ENCODE measurements around the gene STX16. TPM values are rescaled to one million over a fixed set of nuclear protein-coding genes. Genes with fewer than 3 reads are reported as not detected.

STX16 gene
- total RNA-seq, 1 experiment from 2014 or later = 89.1 TPM

DNA sequence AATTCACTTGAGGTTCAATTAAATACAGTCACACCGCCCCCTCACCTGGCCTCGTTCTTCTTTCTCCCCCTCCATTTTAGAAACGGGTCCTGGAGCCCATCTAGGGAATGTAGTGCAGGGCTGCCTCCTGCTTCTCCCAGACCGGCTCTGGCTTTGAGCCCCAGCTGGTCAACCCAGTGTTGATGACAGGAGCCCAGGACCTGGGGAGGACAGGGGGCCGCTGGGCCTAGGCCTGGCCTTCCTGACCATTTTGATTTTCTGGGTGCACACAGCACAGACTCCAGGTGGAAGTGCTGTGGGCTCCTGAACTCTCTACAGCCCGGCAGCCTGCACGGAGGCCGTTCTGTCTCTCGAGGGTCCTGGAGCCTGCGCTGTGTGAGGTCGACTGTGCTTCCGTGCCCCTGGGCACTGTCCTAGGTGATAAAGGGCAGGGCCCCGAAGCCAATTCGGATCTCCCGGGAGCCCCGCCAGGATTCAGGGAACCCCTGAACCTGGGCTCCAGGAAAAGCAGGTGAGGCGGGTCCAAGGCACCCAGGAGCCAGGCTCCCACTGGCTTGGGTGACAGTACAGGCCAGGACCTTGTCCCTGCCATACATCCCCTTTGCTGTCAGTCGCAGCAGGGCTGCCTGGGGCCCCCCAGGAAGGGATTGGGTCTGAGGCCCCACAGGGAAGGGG lies 64.9 kb downstream of the STX16 start:
- TF ChIP-seq RORB (CRISPR knock-in tag; IDR thresholded peaks at IDR 0.05) (no peak), CDX4 (CRISPR knock-in tag; IDR thresholded peaks at IDR 0.05; ENCODE audit: borderline replicate concordance) (no peak), NR3C1 (CRISPR knock-in tag; conservative IDR thresholded peaks at IDR 0.05; ENCODE audit: low read depth) (no peak), ZSCAN18 (CRISPR knock-in tag; IDR thresholded peaks at IDR 0.05) (no peak)
- Mint-ChIP-seq H3K4me3 (no peak overlapping the region), H3K27ac (no peak overlapping the region), H3K27me3 (ENCODE audit: low read depth) (no peaks in the 10 kb centered on the region), H3K36me3 (no peaks in the 10 kb centered on the region), H3K9me3 (no peaks in the 10 kb centered on the region), H3K4me1 (0 out of 2 replicates have a peak, but pooled peaks cover 5% of the 10 kb centered on the region)
- POLR2A ChIA-PET = no interaction called here
- ATAC-seq (no peak), DNase-seq (ENCODE audit: low spot score) (no peak)
- CTCF ChIA-PET = interaction anchor here (0.8 to 1.4 kb wide), 2 partner anchors 13 to 65 kb away, joined by 3 to 4 read pairs; partner anchors contain the start of gene STX16

DNA sequence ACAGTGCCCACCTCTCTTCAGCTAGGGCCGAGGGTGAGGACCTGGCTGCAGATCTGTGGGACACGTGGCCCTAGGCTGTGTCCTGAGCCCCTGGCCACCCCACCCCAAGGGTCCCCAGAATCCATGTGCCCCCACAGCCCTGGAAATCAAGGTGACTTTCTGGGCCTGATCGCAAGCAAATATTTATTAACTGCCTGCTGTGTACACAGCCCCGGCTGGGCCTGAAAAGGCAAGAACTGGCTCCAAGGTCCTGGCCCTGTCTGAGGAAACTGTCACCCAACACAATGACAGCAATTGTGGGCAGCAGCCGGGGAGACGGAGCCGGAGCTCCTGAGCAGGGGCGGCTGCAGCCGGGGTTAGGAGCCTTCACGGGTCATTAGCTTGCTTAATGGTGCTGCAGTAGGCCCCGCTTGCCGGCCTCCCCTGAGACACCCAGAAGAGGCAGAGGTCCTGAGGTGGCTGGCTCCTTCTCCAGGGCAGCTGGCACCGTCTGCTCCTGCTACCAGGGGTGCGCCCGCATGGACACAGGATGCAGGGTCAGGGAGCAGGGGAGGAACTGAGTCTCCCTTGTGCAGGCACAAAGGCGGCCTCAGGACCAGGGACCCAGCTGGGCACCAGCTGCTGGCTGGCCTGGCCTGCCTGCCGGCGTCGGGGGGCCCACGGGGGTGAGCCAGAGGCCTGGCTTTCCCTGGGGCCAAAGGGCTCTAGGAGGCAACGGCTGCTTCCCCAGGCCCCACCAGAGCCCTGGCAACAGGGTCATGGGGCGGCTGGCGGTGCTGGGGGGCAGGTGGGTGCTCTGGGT lies 65.6 kb downstream of the STX16 start:
- 0 out of 2 replicates have a peak, but pooled peaks cover 5% of the 10 kb centered on the region for H3K4me1 Mint-ChIP-seq
- H3K9me3 Mint-ChIP-seq = no peaks in the 10 kb centered on the region
- CTCF ChIA-PET = interaction anchor here (1.2 kb wide), 1 partner anchor 66 kb away, joined by 5 read pairs; the partner anchor contains the start of gene STX16
- TF ChIP-seq, protein P1, sequence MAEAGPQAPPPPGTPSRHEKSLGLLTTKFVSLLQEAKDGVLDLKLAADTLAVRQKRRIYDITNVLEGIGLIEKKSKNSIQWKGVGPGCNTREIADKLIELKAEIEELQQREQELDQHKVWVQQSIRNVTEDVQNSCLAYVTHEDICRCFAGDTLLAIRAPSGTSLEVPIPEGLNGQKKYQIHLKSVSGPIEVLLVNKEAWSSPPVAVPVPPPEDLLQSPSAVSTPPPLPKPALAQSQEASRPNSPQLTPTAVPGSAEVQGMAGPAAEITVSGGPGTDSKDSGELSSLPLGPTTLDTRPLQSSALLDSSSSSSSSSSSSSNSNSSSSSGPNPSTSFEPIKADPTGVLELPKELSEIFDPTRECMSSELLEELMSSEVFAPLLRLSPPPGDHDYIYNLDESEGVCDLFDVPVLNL (CRISPR knock-in tag; IDR thresholded peaks at IDR 0.05; ENCODE audit: borderline replicate concordance, low read depth) = no peak
- no peak for TF ChIP-seq NFE2L1 (CRISPR knock-in tag; IDR thresholded peaks at IDR 0.05)
- no peak for TF ChIP-seq ZNF121 (CRISPR knock-in tag; IDR thresholded peaks at IDR 0.05)
- ATAC-seq (no peak), DNase-seq (ENCODE audit: low spot score) (peak; percentile 16)
- POLR2A ChIA-PET = no interaction called here
- H3K27me3 Mint-ChIP-seq (ENCODE audit: low read depth) = no peaks in the 10 kb centered on the region
- no peak overlapping the region for H3K27ac Mint-ChIP-seq
- no peak overlapping the region for H3K4me3 Mint-ChIP-seq
- no peaks in the 10 kb centered on the region for H3K36me3 Mint-ChIP-seq

DNA sequence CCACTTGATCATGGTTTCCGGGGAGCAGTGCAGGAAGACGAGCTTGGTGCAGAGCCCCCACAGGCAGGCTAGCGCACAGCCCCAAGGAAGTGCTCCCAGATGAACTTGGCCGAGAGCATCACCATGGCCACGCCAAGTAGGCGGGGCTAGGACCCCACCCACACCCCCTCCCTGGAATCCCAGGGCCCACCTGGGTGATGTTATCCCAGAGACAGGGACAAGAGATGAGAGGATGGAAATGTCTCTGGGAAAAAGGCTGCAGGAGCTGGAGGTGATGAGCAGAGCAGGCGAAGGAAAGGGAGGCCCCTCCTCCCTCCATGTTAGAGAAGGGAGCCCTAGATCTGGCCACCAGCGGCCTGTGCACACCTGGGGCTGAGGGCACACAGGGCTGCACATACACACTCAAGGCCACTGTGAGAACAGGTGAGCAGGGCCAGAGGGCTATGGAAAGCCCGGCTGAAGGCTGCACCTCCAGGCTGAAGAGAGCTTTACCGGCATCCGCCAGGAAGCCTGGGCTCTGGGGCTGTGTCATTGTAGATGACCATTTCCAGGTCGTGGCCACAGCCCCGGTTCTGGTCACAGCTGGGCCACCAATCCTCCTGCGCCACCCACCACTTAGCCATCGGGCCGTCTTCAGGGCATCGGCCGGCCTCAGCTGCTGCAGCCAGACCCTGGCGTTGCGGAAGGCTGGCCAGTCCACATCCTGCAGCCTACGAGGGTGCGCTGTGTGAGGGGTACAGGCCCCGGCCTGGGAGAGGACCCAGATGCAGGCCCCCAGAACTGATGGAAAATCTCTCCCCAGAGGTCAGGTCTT lies 66.4 kb downstream of the STX16 start:
- Mint-ChIP-seq H3K27ac (no peak overlapping the region; the same call in 1 of the 2 replicates), H3K4me1 (peaks cover 9% of the 10 kb centered on the region; the same call in 1 of the 2 replicates), H3K4me3 (no peak overlapping the region), H3K9me3 (no peaks in the 10 kb centered on the region), H3K27me3 (ENCODE audit: low read depth) (no peaks in the 10 kb centered on the region), H3K36me3 (no peaks in the 10 kb centered on the region)
- ChIA-PET CTCF (interaction anchor here (1.2 kb wide), 1 partner anchor 66 kb away, joined by 5 read pairs; the partner anchor contains the start of gene STX16), POLR2A (no interaction called here)
- peak; percentile 10 for DNase-seq (ENCODE audit: low spot score)
- peak; percentile 19 for ATAC-seq
- TF ChIP-seq MXD4 (CRISPR knock-in tag; IDR thresholded peaks at IDR 0.05; ENCODE audit: borderline replicate concordance) (no peak), CREM (CRISPR knock-in tag; IDR thresholded peaks at IDR 0.05) (no peak), ZBTB21 (CRISPR knock-in tag; IDR thresholded peaks at IDR 0.05; ENCODE audit: borderline replicate concordance) (no peak), KAT7 (CRISPR knock-in tag; IDR thresholded peaks at IDR 0.05; ENCODE audit: borderline replicate concordance) (no peak), ZMAT4 (CRISPR knock-in tag; IDR thresholded peaks at IDR 0.05) (no peak), GABPB1 (CRISPR knock-in tag; IDR thresholded peaks at IDR 0.05) (no peak), IRF1 (CRISPR knock-in tag; IDR thresholded peaks at IDR 0.05) (no peak), CBFB (CRISPR knock-in tag; IDR thresholded peaks at IDR 0.05; ENCODE audit: low read depth) (no peak), ZNF423 (CRISPR knock-in tag; IDR thresholded peaks at IDR 0.05) (no peak), IRF2 (CRISPR knock-in tag; IDR thresholded peaks at IDR 0.05; ENCODE audit: borderline replicate concordance, low read depth) (no peak), NFE2L1 (CRISPR knock-in tag; IDR thresholded peaks at IDR 0.05) (no peak)
- TF ChIP-seq, protein P2, sequence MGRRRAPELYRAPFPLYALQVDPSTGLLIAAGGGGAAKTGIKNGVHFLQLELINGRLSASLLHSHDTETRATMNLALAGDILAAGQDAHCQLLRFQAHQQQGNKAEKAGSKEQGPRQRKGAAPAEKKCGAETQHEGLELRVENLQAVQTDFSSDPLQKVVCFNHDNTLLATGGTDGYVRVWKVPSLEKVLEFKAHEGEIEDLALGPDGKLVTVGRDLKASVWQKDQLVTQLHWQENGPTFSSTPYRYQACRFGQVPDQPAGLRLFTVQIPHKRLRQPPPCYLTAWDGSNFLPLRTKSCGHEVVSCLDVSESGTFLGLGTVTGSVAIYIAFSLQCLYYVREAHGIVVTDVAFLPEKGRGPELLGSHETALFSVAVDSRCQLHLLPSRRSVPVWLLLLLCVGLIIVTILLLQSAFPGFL (CRISPR knock-in tag; IDR thresholded peaks at IDR 0.05; ENCODE audit: borderline replicate concordance) = no peak
- TF ChIP-seq, protein P3, sequence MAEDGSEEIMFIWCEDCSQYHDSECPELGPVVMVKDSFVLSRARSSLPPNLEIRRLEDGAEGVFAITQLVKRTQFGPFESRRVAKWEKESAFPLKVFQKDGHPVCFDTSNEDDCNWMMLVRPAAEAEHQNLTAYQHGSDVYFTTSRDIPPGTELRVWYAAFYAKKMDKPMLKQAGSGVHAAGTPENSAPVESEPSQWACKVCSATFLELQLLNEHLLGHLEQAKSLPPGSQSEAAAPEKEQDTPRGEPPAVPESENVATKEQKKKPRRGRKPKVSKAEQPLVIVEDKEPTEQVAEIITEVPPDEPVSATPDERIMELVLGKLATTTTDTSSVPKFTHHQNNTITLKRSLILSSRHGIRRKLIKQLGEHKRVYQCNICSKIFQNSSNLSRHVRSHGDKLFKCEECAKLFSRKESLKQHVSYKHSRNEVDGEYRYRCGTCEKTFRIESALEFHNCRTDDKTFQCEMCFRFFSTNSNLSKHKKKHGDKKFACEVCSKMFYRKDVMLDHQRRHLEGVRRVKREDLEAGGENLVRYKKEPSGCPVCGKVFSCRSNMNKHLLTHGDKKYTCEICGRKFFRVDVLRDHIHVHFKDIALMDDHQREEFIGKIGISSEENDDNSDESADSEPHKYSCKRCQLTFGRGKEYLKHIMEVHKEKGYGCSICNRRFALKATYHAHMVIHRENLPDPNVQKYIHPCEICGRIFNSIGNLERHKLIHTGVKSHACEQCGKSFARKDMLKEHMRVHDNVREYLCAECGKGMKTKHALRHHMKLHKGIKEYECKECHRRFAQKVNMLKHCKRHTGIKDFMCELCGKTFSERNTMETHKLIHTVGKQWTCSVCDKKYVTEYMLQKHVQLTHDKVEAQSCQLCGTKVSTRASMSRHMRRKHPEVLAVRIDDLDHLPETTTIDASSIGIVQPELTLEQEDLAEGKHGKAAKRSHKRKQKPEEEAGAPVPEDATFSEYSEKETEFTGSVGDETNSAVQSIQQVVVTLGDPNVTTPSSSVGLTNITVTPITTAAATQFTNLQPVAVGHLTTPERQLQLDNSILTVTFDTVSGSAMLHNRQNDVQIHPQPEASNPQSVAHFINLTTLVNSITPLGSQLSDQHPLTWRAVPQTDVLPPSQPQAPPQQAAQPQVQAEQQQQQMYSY (CRISPR knock-in tag; IDR thresholded peaks at IDR 0.05) = no peak

All from WTC11 (cell line).